Activated T-helper 1 cell treated with anti-CD3 and anti-CD28 coated beads, Interleukin-12 subunit alpha, Interleukin-12 subunit beta, Interleukin-2, Interleukin-4 antibody, amounts not matched to agents 30 ng/mL and 10 ng/mL and 1 ng/mL, durations not matched to agents 14 hours and 24 hours and 36 hours (primary cell): ENCODE measurements around the gene SEC14L3. TPM values are rescaled to one million over a fixed set of nuclear protein-coding genes. Genes with fewer than 3 reads are reported as not detected.

Experiments
- DNase-seq: peaks from one replicate; pipeline ENCODE4 v3.0.0; 2021; ENCODE audit warnings: low spot score
- H3K27ac Mint-ChIP-seq: one replicate; pipeline ENCODE4 v1.8.0; 2021; ENCODE audit warnings: mild to moderate bottlenecking, mixed read lengths
- H3K27me3 Mint-ChIP-seq: one replicate; pipeline ENCODE4 v1.8.0; 2022; ENCODE audit warnings: mild to moderate bottlenecking, moderate library complexity, mixed read lengths; ENCODE audit not compliant: insufficient read depth
- H3K36me3 Mint-ChIP-seq: one replicate; pipeline ENCODE4 v1.8.0; 2021; ENCODE audit warnings: low read depth, mixed read lengths
- H3K4me1 Mint-ChIP-seq: one replicate; pipeline ENCODE4 v1.8.0; 2021; ENCODE audit warnings: low read depth, mixed read lengths
- H3K4me3 Mint-ChIP-seq: one replicate; pipeline ENCODE4 v1.8.0; 2021; ENCODE audit warnings: mild to moderate bottlenecking, moderate library complexity, mixed read lengths
- H3K9me3 Mint-ChIP-seq: one replicate; pipeline ENCODE4 v1.8.0; 2021; ENCODE audit warnings: mixed read lengths
- intact Hi-C: fragments of 100-400 bp; cut with micrococcal nuclease; formaldehyde crosslinking; loops from one replicate; pipeline ENCODE4 v1.15.1; 2024
- total RNA-seq: library from RNA; stranded (reverse); gene quantifications from 2 replicates; pipeline ENCODE4 v1.2.3, GENCODE V29; 2022

Gene SEC14L3
- not detected in 2 replicates for total RNA-seq

DNA sequence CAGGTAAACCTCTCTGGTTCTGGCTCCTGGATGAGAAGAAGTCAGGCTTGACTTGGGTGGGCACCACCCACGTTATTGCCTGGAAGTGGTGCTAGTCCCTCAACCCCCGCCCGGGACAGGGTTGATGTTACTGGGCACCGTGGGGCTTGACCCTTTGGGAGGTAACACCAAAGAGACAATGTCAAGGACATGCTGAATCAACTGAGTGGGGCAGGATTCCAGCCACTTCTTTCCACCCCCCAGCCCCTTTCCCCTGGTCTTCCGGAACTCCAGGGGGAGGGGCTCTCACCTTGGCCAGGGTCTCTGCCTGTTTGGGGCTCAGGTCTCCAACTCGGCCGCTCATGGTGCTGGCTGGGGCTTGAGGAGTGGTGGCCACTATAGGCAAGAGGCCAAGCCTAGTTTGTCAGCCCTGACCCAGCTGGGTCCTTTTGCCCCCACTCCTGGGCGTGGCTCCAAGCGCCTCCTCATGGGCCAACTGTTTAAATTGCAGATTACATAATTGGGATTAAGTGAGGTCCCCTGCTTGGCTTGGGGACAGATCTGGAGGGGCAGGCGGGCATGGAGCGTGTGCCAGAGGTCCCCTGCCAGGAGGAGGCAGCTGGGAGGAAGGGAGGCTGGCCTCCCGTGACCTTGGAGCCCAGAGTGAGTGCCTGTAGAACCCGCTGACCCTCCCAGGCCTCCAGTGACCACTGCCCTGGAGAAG, at the start of gene SEC14L3:
SEC14L3 (minus strand) TSS at position 402 of the 703 bp plus-strand sequence; CDS start at position 343, 59 bp downstream.
- Mint-ChIP-seq H3K27me3 (peaks cover 3% of the 10 kb centered on the region), H3K4me3 (no peak within 1 kb of the TSS), H3K36me3 (no peaks in the 10 kb centered on the region), H3K27ac (no peak within 1 kb of the TSS), H3K4me1 (peaks cover 7% of the 10 kb centered on the region), H3K9me3 (no peaks in the 10 kb centered on the region)
- no peak for DNase-seq
- intact Hi-C loops: no loop called here

DNA sequence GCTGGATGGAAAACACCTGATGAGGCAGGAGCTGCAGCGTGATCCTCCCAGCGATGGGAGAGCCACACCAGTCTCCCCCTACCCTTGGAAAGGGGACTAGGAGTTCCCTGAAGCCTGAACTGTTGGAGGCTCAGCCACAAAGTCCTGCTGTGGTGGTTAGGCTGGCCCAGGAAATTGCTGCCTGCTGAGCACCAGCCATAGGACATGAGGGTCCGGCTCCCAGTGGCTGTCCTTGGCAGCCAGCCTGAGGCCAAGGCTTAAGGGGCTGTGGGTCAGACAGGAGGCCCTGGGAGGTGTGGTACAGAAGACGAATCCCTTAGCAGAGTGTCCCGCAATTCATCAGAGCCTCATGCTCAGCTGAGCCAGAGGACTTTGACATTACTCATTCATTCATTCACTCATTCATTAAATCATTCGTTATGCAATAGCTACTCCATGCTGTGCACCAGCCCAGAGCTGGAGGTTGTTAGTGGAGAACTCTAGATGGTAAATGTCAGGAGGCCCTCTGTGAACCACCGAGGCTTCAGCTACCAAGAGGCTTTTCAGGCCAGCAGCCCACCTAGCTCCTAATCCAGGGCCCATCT, 48.1 kb upstream of the SEC14L3 start:
- no peaks in the 10 kb centered on the region for H3K9me3 Mint-ChIP-seq

GRCh38 chr22:30516731-30517130, 44.9 kb upstream of the SEC14L3 start:
- Mint-ChIP-seq H3K27me3 (peaks cover 4% of the 10 kb centered on the region), H3K4me1 (no peaks in the 10 kb centered on the region), H3K36me3 (no peaks in the 10 kb centered on the region), H3K4me3 (no peak overlapping the region), H3K9me3 (no peaks in the 10 kb centered on the region), H3K27ac (no peak overlapping the region)
- intact Hi-C loops: no loop called here
- DNase-seq: no peak

More for the DNA sequence above, 48.1 kb upstream of the SEC14L3 start:
- H3K27ac Mint-ChIP-seq: no peak overlapping the region
- intact Hi-C loops: no loop called here
- H3K4me3 Mint-ChIP-seq: no peak overlapping the region
- H3K4me1 Mint-ChIP-seq: no peaks in the 10 kb centered on the region
- no peaks in the 10 kb centered on the region for H3K36me3 Mint-ChIP-seq
- peaks cover 8% of the 10 kb centered on the region for H3K27me3 Mint-ChIP-seq
- DNase-seq: no peak

DNA sequence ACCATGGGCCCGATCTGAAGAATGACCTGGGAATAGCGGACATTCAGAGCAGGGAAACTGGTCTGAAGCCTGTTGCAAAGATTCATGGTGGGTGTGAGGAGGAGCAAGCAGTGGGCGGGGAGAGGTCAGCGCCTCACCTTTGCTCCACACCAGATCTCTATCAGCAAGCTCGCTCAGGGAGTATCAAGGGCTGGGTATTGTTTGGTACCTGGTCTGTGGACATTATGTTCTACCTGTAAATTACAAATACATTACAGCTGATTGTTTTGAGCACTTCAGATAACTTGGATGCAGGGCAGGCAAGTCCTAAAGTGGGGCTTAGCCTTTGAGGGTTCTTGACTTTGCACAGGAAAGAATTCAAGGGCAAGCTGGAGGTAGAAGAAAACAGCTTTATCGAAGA, 44.5 kb upstream of the SEC14L3 start:
- Mint-ChIP-seq H3K4me3 (no peak overlapping the region), H3K4me1 (no peaks in the 10 kb centered on the region), H3K36me3 (no peaks in the 10 kb centered on the region), H3K27ac (no peak overlapping the region), H3K27me3 (peaks cover 4% of the 10 kb centered on the region), H3K9me3 (no peaks in the 10 kb centered on the region)
- intact Hi-C loops: no loop called here
- DNase-seq: no peak

DNA sequence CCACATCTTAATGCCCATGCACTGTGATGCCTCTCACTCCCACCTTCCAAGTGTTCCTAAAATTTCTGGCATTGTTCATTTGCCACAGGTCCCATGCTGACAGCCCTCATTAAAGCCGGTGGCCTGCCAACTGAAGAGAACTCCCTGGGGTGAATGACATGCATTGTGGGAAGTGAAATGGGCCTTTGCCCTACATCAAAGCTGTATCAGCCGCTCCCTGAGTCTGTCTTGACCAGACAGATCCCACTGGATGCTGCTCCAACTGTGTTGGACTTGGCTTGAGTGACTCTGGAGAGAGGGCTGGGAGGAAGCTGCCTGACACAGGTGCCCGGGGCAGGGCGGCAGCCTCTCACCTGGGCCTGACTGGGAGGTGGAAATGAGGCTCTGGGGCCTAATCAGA, 42.4 kb upstream of the SEC14L3 start:
- no peak for DNase-seq
- Mint-ChIP-seq H3K27ac (no peak overlapping the region), H3K27me3 (peaks cover 5% of the 10 kb centered on the region), H3K4me1 (no peaks in the 10 kb centered on the region), H3K36me3 (no peaks in the 10 kb centered on the region), H3K9me3 (no peaks in the 10 kb centered on the region), H3K4me3 (no peak overlapping the region)
- intact Hi-C loops: no loop called here

DNA sequence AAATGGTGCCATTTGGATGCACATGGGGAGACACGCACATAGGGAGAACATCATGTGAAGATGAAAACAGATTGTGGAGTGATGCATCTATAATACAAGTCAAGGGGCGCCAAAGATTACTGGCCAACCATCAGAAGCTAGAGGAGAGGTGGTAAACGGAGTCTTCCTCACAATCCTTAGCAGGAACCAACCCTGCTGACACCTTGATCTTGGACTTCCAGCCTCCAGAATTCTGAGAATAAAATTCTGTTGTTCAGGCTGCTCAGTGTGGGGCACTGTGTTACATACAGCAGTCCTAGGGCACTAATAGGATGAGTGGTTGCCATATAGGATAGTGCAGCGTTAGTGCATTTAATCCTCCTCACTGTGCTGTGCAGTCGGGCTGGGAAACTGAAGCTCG, 41.6 kb upstream of the SEC14L3 start:
- H3K36me3 Mint-ChIP-seq: no peaks in the 10 kb centered on the region
- no peaks in the 10 kb centered on the region for H3K9me3 Mint-ChIP-seq
- DNase-seq: no peak
- H3K4me1 Mint-ChIP-seq: no peaks in the 10 kb centered on the region
- H3K27me3 Mint-ChIP-seq: peaks cover 5% of the 10 kb centered on the region
- H3K4me3 Mint-ChIP-seq: no peak overlapping the region
- H3K27ac Mint-ChIP-seq: no peak overlapping the region
- intact Hi-C loops: no loop called here

DNA sequence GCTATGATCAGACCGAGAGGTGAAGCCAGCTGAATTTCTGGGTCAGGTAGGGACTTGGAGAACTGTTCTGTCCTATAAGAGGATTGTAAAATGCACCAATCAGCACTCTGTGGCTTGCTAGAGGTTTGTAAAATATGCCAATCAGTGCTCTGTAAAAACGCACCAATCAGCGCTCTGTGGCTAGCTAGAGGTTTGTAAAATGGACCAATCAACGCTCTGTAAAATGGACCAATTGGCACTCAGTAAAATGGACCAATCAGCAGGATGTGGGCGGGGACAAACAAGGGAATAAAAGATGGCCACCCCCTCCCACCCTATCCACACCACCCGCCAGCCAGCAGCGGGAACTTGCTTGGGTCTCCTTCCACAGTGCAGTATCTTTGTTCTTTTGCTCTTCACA, 40.1 kb upstream of the SEC14L3 start:
- no peaks in the 10 kb centered on the region for H3K4me1 Mint-ChIP-seq
- H3K27me3 Mint-ChIP-seq: peaks cover 3% of the 10 kb centered on the region
- intact Hi-C loops: no loop called here
- no peak overlapping the region for H3K27ac Mint-ChIP-seq
- no peaks in the 10 kb centered on the region for H3K36me3 Mint-ChIP-seq
- H3K9me3 Mint-ChIP-seq: no peaks in the 10 kb centered on the region
- no peak for DNase-seq
- no peak overlapping the region for H3K4me3 Mint-ChIP-seq

DNA sequence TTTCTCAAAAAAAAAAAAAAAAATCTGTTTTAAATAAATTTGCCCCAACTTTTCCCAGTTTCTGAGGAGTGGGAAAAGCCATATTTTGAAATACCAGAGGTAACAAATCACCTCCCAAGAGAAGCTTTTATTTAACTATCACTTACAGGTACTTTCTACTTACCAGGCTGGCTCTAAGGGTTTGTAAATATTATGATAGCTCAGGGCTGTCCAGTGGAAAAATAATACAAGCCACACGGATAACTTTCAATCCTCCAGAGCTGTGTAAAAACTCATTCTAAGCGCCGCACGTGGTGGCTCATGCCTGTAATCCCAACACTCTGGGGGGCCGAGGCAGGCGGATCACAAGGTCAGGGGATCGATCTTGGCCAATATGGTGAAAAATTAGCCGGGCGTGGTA, 39.3 kb upstream of the SEC14L3 start:
- H3K27ac Mint-ChIP-seq: no peak overlapping the region

GRCh38 chr22:30508216-30508615, 36.4 kb upstream of the SEC14L3 start:
- Mint-ChIP-seq H3K9me3 (no peaks in the 10 kb centered on the region), H3K27ac (no peak overlapping the region), H3K27me3 (peaks cover 18% of the 10 kb centered on the region), H3K4me1 (no peaks in the 10 kb centered on the region), H3K36me3 (no peaks in the 10 kb centered on the region), H3K4me3 (no peak overlapping the region)
- intact Hi-C loops: no loop called here
- no peak for DNase-seq

More for the DNA sequence above, 39.3 kb upstream of the SEC14L3 start:
- intact Hi-C loops: no loop called here
- Mint-ChIP-seq H3K4me3 (no peak overlapping the region), H3K9me3 (no peaks in the 10 kb centered on the region), H3K36me3 (no peaks in the 10 kb centered on the region), H3K27me3 (peaks cover 7% of the 10 kb centered on the region), H3K4me1 (no peaks in the 10 kb centered on the region)
- DNase-seq: no peak

- peaks cover 18% of the 10 kb centered on the region for H3K27me3 Mint-ChIP-seq
- DNase-seq: no peak
- no peak overlapping the region for H3K27ac Mint-ChIP-seq
- intact Hi-C loops: no loop called here
- no peaks in the 10 kb centered on the region for H3K4me1 Mint-ChIP-seq
- no peak overlapping the region for H3K4me3 Mint-ChIP-seq
- no peaks in the 10 kb centered on the region for H3K36me3 Mint-ChIP-seq
- no peaks in the 10 kb centered on the region for H3K9me3 Mint-ChIP-seq
Observed at GRCh38 chr22:30507670-30508069, 35.9 kb upstream of the SEC14L3 start.

DNA sequence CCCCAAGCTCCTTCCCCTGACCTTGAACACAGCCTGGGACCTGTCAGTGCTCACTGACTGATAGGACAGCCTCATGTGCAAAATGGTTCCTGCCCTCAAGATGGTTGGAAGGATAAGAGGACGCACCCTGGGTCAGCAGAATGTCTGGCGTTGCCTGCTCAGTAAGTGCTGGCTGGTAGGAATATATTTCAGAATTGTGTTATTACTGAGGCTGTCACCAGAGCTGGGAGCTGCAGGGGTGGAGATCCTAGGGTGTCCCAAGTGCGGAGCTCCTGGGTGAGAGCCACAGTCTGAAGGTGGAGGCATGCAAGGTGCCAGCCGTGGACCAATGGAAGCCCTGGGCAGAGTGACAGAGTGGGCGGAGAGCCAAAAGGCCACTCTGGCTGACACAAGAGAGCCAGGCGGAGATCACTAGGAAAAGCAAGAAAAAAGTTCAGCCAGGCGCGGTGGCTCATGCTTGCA, 34.7 kb upstream of the SEC14L3 start:
- Mint-ChIP-seq H3K9me3 (no peaks in the 10 kb centered on the region), H3K4me1 (no peaks in the 10 kb centered on the region), H3K27ac (no peak overlapping the region), H3K36me3 (no peaks in the 10 kb centered on the region), H3K27me3 (peaks cover 18% of the 10 kb centered on the region), H3K4me3 (no peak overlapping the region)
- intact Hi-C loops: no loop called here
- DNase-seq: no peak

DNA sequence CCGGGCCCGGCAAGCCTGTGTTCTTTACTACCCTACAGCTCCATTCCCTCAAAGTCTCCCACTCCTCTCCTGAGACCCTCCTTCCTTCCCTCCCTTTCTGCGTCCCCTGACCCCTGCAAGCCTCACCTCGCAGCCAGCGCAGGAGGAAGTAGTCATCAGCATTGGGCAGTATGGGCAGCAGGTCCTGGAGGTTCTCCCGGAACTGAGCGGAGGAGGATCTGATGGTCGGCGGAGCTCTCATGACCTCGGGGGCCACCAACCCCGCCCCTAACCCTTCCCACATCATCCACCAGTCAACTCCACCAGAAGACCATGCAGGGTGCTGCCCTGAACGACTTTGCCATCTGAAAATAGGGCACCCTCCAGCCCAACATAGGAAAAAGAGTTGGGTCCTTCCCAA, 31.7 kb upstream of the SEC14L3 start:
- DNase-seq: no peak
- no peak overlapping the region for H3K27ac Mint-ChIP-seq

GRCh38 chr22:30502911-30503310, 31.1 kb upstream of the SEC14L3 start:
- Mint-ChIP-seq H3K9me3 (no peaks in the 10 kb centered on the region), H3K27me3 (peaks cover 23% of the 10 kb centered on the region), H3K4me3 (no peak overlapping the region), H3K4me1 (no peaks in the 10 kb centered on the region), H3K36me3 (no peaks in the 10 kb centered on the region), H3K27ac (no peak overlapping the region)
- intact Hi-C loops: no loop called here
- DNase-seq: no peak

More for the DNA sequence above, 31.7 kb upstream of the SEC14L3 start:
- H3K36me3 Mint-ChIP-seq: no peaks in the 10 kb centered on the region
- H3K9me3 Mint-ChIP-seq: no peaks in the 10 kb centered on the region
- intact Hi-C loops: no loop called here
- H3K27me3 Mint-ChIP-seq: peaks cover 20% of the 10 kb centered on the region
- H3K4me3 Mint-ChIP-seq: no peak overlapping the region
- no peaks in the 10 kb centered on the region for H3K4me1 Mint-ChIP-seq
